HCT116 (cell line): Measurements from ENCODE around the gene EVI5L. TPM values are rescaled to one million over a fixed set of nuclear protein-coding genes. Genes with fewer than 3 reads are reported as not detected.

Experiments used
- ATAC-seq: fragments of 200-7000 bp; cut with Tn5 transposase; 2 replicates; pipeline ENCODE4 v1.9.1; 2020; ENCODE audit warnings: mild to moderate bottlenecking, moderate library complexity
- BruUV-seq: library from RNA; stranded (reverse); fragments of 400-500 nt; replicated peaks from 2 replicates; lab custom pipeline; 2021; lab: Mats Ljungman, UMichigan
- CTCF ChIA-PET: fragments of 300-600 bp; sonication (Branson Sonifier 250); formaldehyde crosslinking; loops from one replicate; lab custom pipeline; 2021; ENCODE audit warnings: antibody characterized with exemption; lab: Charles Lee
- POLR2A ChIA-PET: fragments of 300-600, 350-600 bp; sonication (Branson Sonifier 250); formaldehyde crosslinking; loops from one replicate; lab custom pipeline; 2021; ENCODE audit warnings: antibody characterized with exemption; lab: Charles Lee
- RAD21 ChIA-PET, 2 experiments: fragments of 300-600 bp; sonication (Branson Sonifier 250); formaldehyde crosslinking; loops; one replicate each; lab custom pipeline; 2023; ENCODE audit warnings: low total read pairs in 2 of 2; ENCODE audit not compliant: uncharacterized antibody in 2 of 2, unreplicated experiment in 2 of 2, low non-redundant PET in 1 of 2; lab: Charles Lee
- DNase-seq: peaks from one replicate; pipeline ENCODE4 v3.0.0-alpha.2; 2010; ENCODE audit warnings: low read depth, low spot score
- H2AFZ ChIP-seq: fragments of 200-600 bp; shearing (Covaris generic), sonication (generic); 2 replicates; pipeline ENCODE4 v1.6.1; 2017; ENCODE audit warnings: low read depth, mixed run types, mixed read lengths, antibody characterized with exemption, low read length; ENCODE audit not compliant: poor library complexity, severe bottlenecking
- H3K27ac ChIP-seq: 2 replicates; pipeline ENCODE4 v1.5.1; 2012; ENCODE audit warnings: low read depth, low read length
- H3K27me3 ChIP-seq: fragments of 200-600 bp; sonication (generic); 2 replicates; pipeline ENCODE4 v1.6.1; 2016; ENCODE audit warnings: mixed run types, low read length, mixed read lengths; ENCODE audit not compliant: insufficient read depth
- H3K36me3 ChIP-seq, 2 experiments: fragments of 200-500 bp in 1 of 2; fragments of 200-600 bp in 1 of 2; sonication (Bioruptor generic) in 1 of 2; sonication (generic) in 1 of 2; 2 replicates each; pipeline versions ENCODE4 v1.5.1 to v1.6.1; 2014 to 2016; ENCODE audit warnings: low read length in 2 of 2, inconsistent platforms in 1 of 2, mixed read lengths in 1 of 2, mixed run types in 1 of 2; ENCODE audit not compliant: insufficient read depth in 2 of 2, control insufficient read depth in 1 of 2
- H3K4me1 ChIP-seq, 2 experiments: fragments of 200-600 bp in 1 of 2; sonication (generic) in 1 of 2; 2 replicates each; pipeline versions ENCODE4 v1.5.1 to v1.6.1; 2012 to 2017; ENCODE audit warnings: low read length in 2 of 2, inconsistent platforms in 1 of 2, mild to moderate bottlenecking in 1 of 2, mixed read lengths in 1 of 2, mixed run types in 1 of 2, moderate library complexity in 1 of 2; ENCODE audit not compliant: insufficient read depth in 2 of 2, control insufficient read depth in 1 of 2
- H3K4me2 ChIP-seq: fragments of 200-600 bp; sonication (generic); 2 replicates; pipeline ENCODE4 v1.6.1; 2017; ENCODE audit warnings: mixed run types, low read length, mixed read lengths
- H3K4me3 ChIP-seq, 2 experiments: fragments of 200-600 bp in 1 of 2; sonication (generic) in 1 of 2; replicated peaks in 1 of 2; 2 replicates each; pipeline ENCODE4 v1.5.1; 2011 to 2016; ENCODE audit warnings: low read length in 2 of 2, control low read depth in 1 of 2, low read depth in 1 of 2, mild to moderate bottlenecking in 1 of 2, mixed read lengths in 1 of 2, mixed run types in 1 of 2
- H3K79me2 ChIP-seq: fragments of 200-600 bp; sonication (generic); 2 replicates; pipeline ENCODE4 v1.6.1; 2017; ENCODE audit warnings: mild to moderate bottlenecking, mixed run types, low read length, moderate library complexity, mixed read lengths; ENCODE audit not compliant: insufficient read depth
- H3K9ac ChIP-seq: fragments of 200-600 bp; sonication (generic); 2 replicates; pipeline ENCODE4 v1.6.1; 2016; ENCODE audit warnings: low read length, mixed read lengths
- H3K9me2 ChIP-seq: fragments of 200-600 bp; sonication (generic), shearing (Covaris generic); 2 replicates; pipeline ENCODE4 v1.6.1; 2017; ENCODE audit warnings: mixed run types, mild to moderate bottlenecking, moderate library complexity; ENCODE audit not compliant: insufficient read depth
- H3K9me3 ChIP-seq, 2 experiments: fragments of 200-500 bp in 1 of 2; fragments of 200-600 bp in 1 of 2; sonication (Bioruptor generic) in 1 of 2; sonication (generic) in 1 of 2; 2 replicates each; pipeline ENCODE4 v1.6.1; 2014 to 2017; ENCODE audit warnings: low read length in 2 of 2, mixed read lengths in 2 of 2, inconsistent platforms in 1 of 2, low read depth in 1 of 2, mild to moderate bottlenecking in 1 of 2, mixed run types in 1 of 2, moderate library complexity in 1 of 2; ENCODE audit not compliant: control insufficient read depth in 1 of 2, insufficient read depth in 1 of 2
- H4K20me1 ChIP-seq: fragments of 200-600 bp; sonication (generic), shearing (Covaris generic); 2 replicates; pipeline ENCODE4 v1.6.1; 2017; ENCODE audit warnings: mixed run types, mild to moderate bottlenecking, moderate library complexity; ENCODE audit not compliant: insufficient read depth
- ATF3 ChIP-seq: IDR thresholded peaks from 2 replicates; pipeline ENCODE4 v1.6.1; 2012
- EGR1 ChIP-seq: IDR thresholded peaks from 2 replicates; pipeline ENCODE4 v1.6.1; 2012; ENCODE audit warnings: low read depth
- ELF1 ChIP-seq: IDR thresholded peaks from 2 replicates; pipeline ENCODE4 v1.6.1; 2012; ENCODE audit warnings: low read depth, borderline replicate concordance
- EZH2 ChIP-seq: fragments of 200-600 bp; sonication (generic); IDR thresholded peaks from 2 replicates; pipeline ENCODE4 v1.6.1; 2017; ENCODE audit warnings: antibody characterized with exemption, mixed run types
- EZH2phosphoT487 ChIP-seq: fragments of 200-600 bp; IDR thresholded peaks from 2 replicates; pipeline ENCODE4 v1.6.1; 2018; ENCODE audit warnings: antibody characterized with exemption, borderline replicate concordance
- FOSL1 ChIP-seq: IDR thresholded peaks from 2 replicates; pipeline ENCODE4 v1.6.1; 2012; ENCODE audit warnings: low read depth
- JUND ChIP-seq: IDR thresholded peaks from 2 replicates; pipeline ENCODE4 v1.6.1; 2012
- POLR2A ChIP-seq: IDR thresholded peaks from 2 replicates; pipeline ENCODE4 v1.7.0; 2011; ENCODE audit warnings: borderline replicate concordance; ENCODE audit not compliant: insufficient read depth, insufficient read length; ENCODE audit errors: extremely low read depth
- POLR2AphosphoS5 ChIP-seq: IDR thresholded peaks from 2 replicates; pipeline ENCODE4 v1.6.1; 2011; ENCODE audit warnings: mild to moderate bottlenecking, low read depth, low read length, moderate library complexity
- RAD21 ChIP-seq: IDR thresholded peaks from 2 replicates; pipeline ENCODE4 v1.6.1; 2012; ENCODE audit warnings: low read depth, mild to moderate bottlenecking
- SIN3A ChIP-seq: IDR thresholded peaks from 2 replicates; pipeline ENCODE4 v1.6.1; 2012; ENCODE audit warnings: low read depth
- SP1 ChIP-seq: IDR thresholded peaks from 2 replicates; pipeline ENCODE4 v1.6.1; 2012; ENCODE audit warnings: low read depth
- SRF ChIP-seq: IDR thresholded peaks from 2 replicates; pipeline ENCODE4 v1.6.1; 2012; ENCODE audit warnings: low read depth
- TCF7L2 ChIP-seq: IDR thresholded peaks from 2 replicates; pipeline ENCODE4 v1.7.0; 2011; ENCODE audit warnings: borderline replicate concordance, inconsistent platforms; ENCODE audit not compliant: insufficient read depth, insufficient read length; ENCODE audit errors: extremely low read depth
- YY1 ChIP-seq: IDR thresholded peaks from 2 replicates; pipeline ENCODE4 v1.6.1; 2011; ENCODE audit warnings: low read length, low read depth, moderate library complexity, mild to moderate bottlenecking; ENCODE audit not compliant: insufficient replicate concordance; ENCODE audit errors: extremely low read depth
- ZBTB33 ChIP-seq: IDR thresholded peaks from 2 replicates; pipeline ENCODE4 v1.6.1; 2011; ENCODE audit warnings: mild to moderate bottlenecking, low read length, moderate library complexity; ENCODE audit not compliant: insufficient replicate concordance; ENCODE audit errors: extremely low read depth
- ZFX ChIP-seq: fragments of 450-650 bp; IDR thresholded peaks from 2 replicates; pipeline ENCODE4 v1.6.1; 2017
- ZNF274 ChIP-seq: fragments of 200-500 bp; sonication (Bioruptor generic); IDR thresholded peaks from 2 replicates; pipeline ENCODE4 v1.6.1; 2014; ENCODE audit warnings: mild to moderate bottlenecking, low read depth, low read length, inconsistent platforms
- intact Hi-C: fragments of 100-400 bp; cut with micrococcal nuclease; formaldehyde crosslinking; loops from 2 replicates; pipeline ENCODE4 v1.10.0; 2022
- total RNA-seq: library from RNA; stranded (reverse); gene quantifications from one replicate; pipeline ENCODE4 v1.2.1, GENCODE V29; 2021; ENCODE audit not compliant: unreplicated experiment

EVI5L gene
- total RNA-seq, 1 experiment from 2014 or later = 15.0 TPM

GRCh38 chr19:7874897-7875273 lies 44.9 kb downstream of the EVI5L start:
- no TSS peak for BruUV-seq
- peak overlapping the region; percentile 41; the same call in 1 of the 2 replicates for H3K9ac ChIP-seq
- peak overlapping the region; percentile 46 to 56 for H3K4me3 ChIP-seq

GRCh38 chr19:7877249-7877836 lies 47.3 kb downstream of the EVI5L start:
- H3K4me1 ChIP-seq = peaks cover 7 to 25% of the 10 kb centered on the region in 2 experiments; a peak in 3 of 4 replicates
- RAD21 ChIA-PET = interaction anchor here in 1 of 2 experiments (0.5 kb wide), 1 partner anchor 43 kb away, joined by 3 read pairs; the partner anchor contains the start of gene SNAPC2
- intact Hi-C loops = no loop called here
- no TSS peak for BruUV-seq
- H3K79me2 ChIP-seq = no peaks in the 10 kb centered on the region
- no peaks in the 10 kb centered on the region for H3K36me3 ChIP-seq
- H3K27ac ChIP-seq = no peak overlapping the region
- peak overlapping the region; percentile 23; the same call in 1 of the 2 replicates for H3K4me2 ChIP-seq
- DNase-seq (no peak), ATAC-seq (no peak)
- H3K27me3 ChIP-seq = no peaks in the 10 kb centered on the region
- H3K9me2 ChIP-seq = no peaks in the 10 kb centered on the region
- POLR2A ChIA-PET = no interaction called here
- no peak overlapping the region for H3K4me3 ChIP-seq
- H4K20me1 ChIP-seq = no peaks in the 10 kb centered on the region
- no peak overlapping the region for H3K9ac ChIP-seq
- no peaks in the 10 kb centered on the region for H3K9me3 ChIP-seq
- CTCF ChIA-PET = interaction anchor here (1.6 kb wide), 1 partner anchor 8 kb away, joined by 4 read pairs; no protein-coding TSS in a partner anchor
- no peak overlapping the region for H2AFZ ChIP-seq
- TF ChIP-seq FOSL1 (no peak), POLR2A (no peak), ATF3 (no peak), POLR2AphosphoS5 (no peak), YY1 (no peak), SIN3A (no peak), ZNF274 (no peak), TCF7L2 (no peak), RAD21 (no peak), ZBTB33 (no peak), JUND (no peak), SP1 (no peak), EZH2phosphoT487 (no peak), EZH2 (no peak)

More at GRCh38 chr19:7874897-7875273, 44.9 kb downstream of the EVI5L start:
- Histone ChIP-seq H3K36me3 (no peaks in the 10 kb centered on the region), H3K4me1 (peaks cover 20 to 49% of the 10 kb centered on the region in 2 experiments), H2AFZ (no peak overlapping the region), H3K9me3 (no peaks in the 10 kb centered on the region), H3K4me2 (peak overlapping the region; percentile 79), H3K27ac (peak overlapping the region; percentile 61; the same call in 1 of the 2 replicates), H3K9me2 (no peaks in the 10 kb centered on the region)
- POLR2A ChIA-PET = interaction anchor here (1.5 kb wide), 1 partner anchor 29 kb away, joined by 3 read pairs; the partner anchor contains the start of gene MAP2K7
- DNase-seq = no peak
- TF ChIP-seq SRF (no peak), ELF1 (no peak), EGR1 (no peak), ZFX (no peak), FOSL1 (no peak), RAD21 (no peak), ZNF274 (no peak), EZH2phosphoT487 (no peak), JUND (no peak), POLR2A (no peak), SIN3A (no peak), TCF7L2 (no peak)
- TF ChIP-seq, all 23 proteins: peak for 0
- ChIA-PET CTCF (interaction anchor here (2.1 kb wide), 1 partner anchor 14 kb away, joined by 4 read pairs; the partner anchor contains the start of gene LRRC8E), RAD21 (interaction anchor here in 1 of 2 experiments (0.6 kb wide), 1 partner anchor 46 kb away, joined by 9 read pairs; the partner anchor contains the start of gene SNAPC2)
- H3K79me2 ChIP-seq = no peaks in the 10 kb centered on the region
- H4K20me1 ChIP-seq = no peaks in the 10 kb centered on the region
- no peaks in the 10 kb centered on the region for H3K27me3 ChIP-seq
- no peak for ATAC-seq
- intact Hi-C loops = no loop called here
